Glutamatergic neuron (in vitro differentiated cells): Measurements from ENCODE around the gene GPBP1. TPM values are rescaled to one million over a fixed set of nuclear protein-coding genes. Genes with fewer than 3 reads are reported as not detected.

ENCODE experiments used
- DNase-seq: peaks from one replicate; pipeline ENCODE4 v3.0.0; 2022
- H3K27ac Mint-ChIP-seq: one replicate; pipeline ENCODE4 v1.8.0; 2020; ENCODE audit warnings: mild to moderate bottlenecking, mixed read lengths, inconsistent platforms; ENCODE audit not compliant: unreplicated experiment
- H3K27me3 Mint-ChIP-seq: one replicate; pipeline ENCODE4 v1.8.0; 2020; ENCODE audit warnings: mild to moderate bottlenecking, moderate library complexity, mixed read lengths, inconsistent platforms; ENCODE audit not compliant: unreplicated experiment
- H3K36me3 Mint-ChIP-seq: one replicate; pipeline ENCODE4 v1.8.0; 2020; ENCODE audit warnings: mild to moderate bottlenecking, mixed read lengths, inconsistent platforms; ENCODE audit not compliant: unreplicated experiment
- H3K4me1 Mint-ChIP-seq: one replicate; pipeline ENCODE4 v1.8.0; 2020; ENCODE audit warnings: mild to moderate bottlenecking, low read depth, mixed read lengths, inconsistent platforms; ENCODE audit not compliant: unreplicated experiment
- H3K4me3 Mint-ChIP-seq: one replicate; pipeline ENCODE4 v1.8.0; 2020; ENCODE audit warnings: mild to moderate bottlenecking, mixed read lengths, inconsistent platforms; ENCODE audit not compliant: unreplicated experiment
- H3K9me3 Mint-ChIP-seq: one replicate; pipeline ENCODE4 v1.8.0; 2020; ENCODE audit warnings: mild to moderate bottlenecking, moderate library complexity, mixed read lengths, inconsistent platforms; ENCODE audit not compliant: unreplicated experiment
- total RNA-seq: library from RNA; stranded (reverse); fragmentation: NEBNext Ultra II Directional; extraction: Animal tissue kit (Norgen Biotek cat#: 25700); gene quantifications from one replicate; pipeline ENCODE4 v1.2.1, GENCODE V29; 2021; ENCODE audit not compliant: unreplicated experiment
- TF ChIP-seq, protein P1 (sequence below): fragments of 200-600 bp; sonication (generic); IDR thresholded peaks from one replicate; pipeline ENCODE4 v1.5.0; 2021; ENCODE audit not compliant: partially characterized antibody, unreplicated experiment

Gene GPBP1
- total RNA-seq, 1 donor from 2014 or later: 81.3 TPM

DNA sequence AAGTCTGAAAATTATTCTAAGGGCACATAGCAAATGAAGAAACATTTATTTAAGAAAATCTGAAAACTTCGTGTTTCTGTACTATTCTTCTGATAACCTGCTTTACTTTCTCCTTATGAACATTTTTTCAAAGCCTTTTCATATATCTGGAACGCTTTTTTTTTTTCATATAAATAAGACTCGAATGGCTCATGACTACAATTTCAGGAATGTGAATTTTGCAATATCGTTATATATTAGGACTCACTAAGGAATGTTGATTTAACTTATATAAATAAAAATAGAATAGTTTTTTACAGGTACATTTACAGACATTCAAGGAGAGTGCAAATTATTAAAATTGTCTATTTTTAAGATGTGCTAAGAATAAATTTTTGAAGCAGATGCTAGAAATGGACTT lies 42.9 kb downstream of the GPBP1 start:
- no peaks in the 10 kb centered on the region for H3K36me3 Mint-ChIP-seq
- TF ChIP-seq, protein P1, sequence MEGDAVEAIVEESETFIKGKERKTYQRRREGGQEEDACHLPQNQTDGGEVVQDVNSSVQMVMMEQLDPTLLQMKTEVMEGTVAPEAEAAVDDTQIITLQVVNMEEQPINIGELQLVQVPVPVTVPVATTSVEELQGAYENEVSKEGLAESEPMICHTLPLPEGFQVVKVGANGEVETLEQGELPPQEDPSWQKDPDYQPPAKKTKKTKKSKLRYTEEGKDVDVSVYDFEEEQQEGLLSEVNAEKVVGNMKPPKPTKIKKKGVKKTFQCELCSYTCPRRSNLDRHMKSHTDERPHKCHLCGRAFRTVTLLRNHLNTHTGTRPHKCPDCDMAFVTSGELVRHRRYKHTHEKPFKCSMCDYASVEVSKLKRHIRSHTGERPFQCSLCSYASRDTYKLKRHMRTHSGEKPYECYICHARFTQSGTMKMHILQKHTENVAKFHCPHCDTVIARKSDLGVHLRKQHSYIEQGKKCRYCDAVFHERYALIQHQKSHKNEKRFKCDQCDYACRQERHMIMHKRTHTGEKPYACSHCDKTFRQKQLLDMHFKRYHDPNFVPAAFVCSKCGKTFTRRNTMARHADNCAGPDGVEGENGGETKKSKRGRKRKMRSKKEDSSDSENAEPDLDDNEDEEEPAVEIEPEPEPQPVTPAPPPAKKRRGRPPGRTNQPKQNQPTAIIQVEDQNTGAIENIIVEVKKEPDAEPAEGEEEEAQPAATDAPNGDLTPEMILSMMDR: no peak
- H3K4me1 Mint-ChIP-seq: no peaks in the 10 kb centered on the region
- H3K27me3 Mint-ChIP-seq: no peaks in the 10 kb centered on the region
- H3K4me3 Mint-ChIP-seq: no peak overlapping the region
- H3K9me3 Mint-ChIP-seq: peaks cover 2% of the 10 kb centered on the region
- DNase-seq: no peak
- no peak overlapping the region for H3K27ac Mint-ChIP-seq

DNA sequence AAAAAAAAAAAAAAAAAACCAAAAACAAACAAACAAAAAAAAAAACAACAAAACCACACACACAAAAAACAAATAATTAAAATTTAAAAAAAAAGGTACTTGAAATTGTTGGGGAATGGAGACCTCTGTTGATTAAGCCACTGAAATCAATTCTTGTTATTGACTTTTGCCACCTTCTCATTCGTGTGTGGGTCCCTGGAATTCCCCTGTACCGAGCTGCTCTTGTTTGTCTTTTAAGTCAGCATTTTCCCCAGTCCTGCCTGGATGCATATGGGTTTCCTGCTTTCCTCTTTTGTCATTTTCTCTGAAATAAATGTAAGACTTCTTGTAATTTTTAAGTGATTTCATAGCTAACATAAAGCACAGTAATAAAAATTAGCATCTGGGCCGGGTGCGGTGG lies 45.5 kb downstream of the GPBP1 start:
- H3K4me1 Mint-ChIP-seq: no peaks in the 10 kb centered on the region
- H3K27ac Mint-ChIP-seq: no peak overlapping the region
- H3K36me3 Mint-ChIP-seq: no peaks in the 10 kb centered on the region
- H3K27me3 Mint-ChIP-seq: no peaks in the 10 kb centered on the region
- TF ChIP-seq, protein P1: no peak
- H3K4me3 Mint-ChIP-seq: no peak overlapping the region
- no peak for DNase-seq
- H3K9me3 Mint-ChIP-seq: peaks cover 2% of the 10 kb centered on the region

DNA sequence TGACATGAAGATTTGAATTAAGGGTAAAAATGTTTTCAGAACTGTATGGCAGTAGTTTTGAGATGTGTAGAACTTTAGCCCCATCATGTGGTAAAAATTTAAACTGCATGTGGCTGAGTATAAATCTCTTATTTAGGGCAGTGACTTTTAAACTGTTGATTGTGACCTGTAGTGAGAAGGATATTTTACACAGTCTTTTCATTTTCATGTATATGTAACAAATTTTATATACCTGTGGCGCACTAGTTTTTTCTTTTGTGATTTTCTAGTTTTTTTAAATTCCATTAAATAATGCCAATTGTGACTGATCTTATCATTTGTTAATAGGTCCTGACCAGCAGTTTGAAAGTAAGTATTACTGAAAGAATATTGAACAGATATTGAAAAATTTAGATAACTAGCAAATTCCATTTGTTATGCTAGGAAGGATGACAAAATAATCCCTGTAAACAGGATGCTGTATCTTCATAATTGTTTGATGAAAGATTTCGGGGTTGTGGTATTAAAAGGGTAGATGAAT lies 47.2 kb downstream of the GPBP1 start:
- Mint-ChIP-seq H3K4me1 (no peaks in the 10 kb centered on the region), H3K36me3 (no peaks in the 10 kb centered on the region), H3K27me3 (peaks cover 2% of the 10 kb centered on the region), H3K27ac (no peak overlapping the region), H3K9me3 (peaks cover 4% of the 10 kb centered on the region), H3K4me3 (no peak overlapping the region)
- no peak for DNase-seq
- TF ChIP-seq, protein P1: peak; percentile 77

DNA sequence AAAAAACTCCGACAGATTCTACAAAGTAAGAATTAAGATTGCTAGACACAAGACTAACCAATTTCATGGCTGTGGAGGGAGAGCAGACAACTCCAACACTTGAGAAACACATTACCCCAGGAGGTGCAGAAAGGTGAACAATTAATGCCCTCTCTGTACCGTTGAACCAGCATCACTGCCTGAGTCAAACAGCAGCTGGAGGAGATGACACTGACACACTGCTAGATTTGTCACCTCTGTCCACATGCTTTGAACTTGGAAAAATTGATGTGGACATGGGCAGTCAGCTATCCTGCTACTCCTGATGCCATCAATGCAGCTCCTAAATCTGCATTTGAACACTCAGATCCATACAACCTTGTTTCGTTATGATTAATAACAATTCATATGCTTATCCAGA lies 51.7 kb downstream of the GPBP1 start:
- no peaks in the 10 kb centered on the region for H3K36me3 Mint-ChIP-seq
- peaks cover 2% of the 10 kb centered on the region for H3K4me1 Mint-ChIP-seq
- no peak for DNase-seq
- H3K9me3 Mint-ChIP-seq: peaks cover 6% of the 10 kb centered on the region
- H3K27ac Mint-ChIP-seq: no peak overlapping the region
- no peak overlapping the region for H3K4me3 Mint-ChIP-seq
- TF ChIP-seq, protein P1: no peak
- peaks cover 2% of the 10 kb centered on the region for H3K27me3 Mint-ChIP-seq

DNA sequence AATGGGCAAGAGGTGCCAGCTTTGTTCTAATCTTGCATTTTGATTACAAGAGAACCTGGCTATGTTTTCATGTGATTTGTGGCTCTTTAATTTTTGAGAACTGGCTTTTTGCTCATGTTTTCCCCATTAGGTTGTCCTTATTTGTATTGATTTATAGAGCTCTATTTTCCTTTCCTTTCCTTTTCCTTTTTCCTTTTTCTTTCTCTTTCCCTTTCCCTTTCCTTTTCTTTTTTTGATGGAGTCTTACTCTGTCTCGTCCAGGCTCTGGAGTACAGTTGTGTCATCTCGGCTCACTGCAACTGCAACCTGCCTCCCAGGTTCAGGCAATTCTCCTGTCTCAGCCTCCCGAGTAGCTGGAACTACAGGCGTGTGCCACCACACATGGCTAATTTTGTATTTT lies 55.5 kb downstream of the GPBP1 start:
- no peak overlapping the region for H3K27ac Mint-ChIP-seq
- no peak for DNase-seq
- H3K4me1 Mint-ChIP-seq: peaks cover 2% of the 10 kb centered on the region
- peaks cover 22% of the 10 kb centered on the region for H3K36me3 Mint-ChIP-seq
- TF ChIP-seq, protein P1: no peak
- H3K27me3 Mint-ChIP-seq: peaks cover 2% of the 10 kb centered on the region
- H3K4me3 Mint-ChIP-seq: no peak overlapping the region
- H3K9me3 Mint-ChIP-seq: peaks cover 3% of the 10 kb centered on the region
